ENCODE measurements around the gene SAMD13.

DNA sequence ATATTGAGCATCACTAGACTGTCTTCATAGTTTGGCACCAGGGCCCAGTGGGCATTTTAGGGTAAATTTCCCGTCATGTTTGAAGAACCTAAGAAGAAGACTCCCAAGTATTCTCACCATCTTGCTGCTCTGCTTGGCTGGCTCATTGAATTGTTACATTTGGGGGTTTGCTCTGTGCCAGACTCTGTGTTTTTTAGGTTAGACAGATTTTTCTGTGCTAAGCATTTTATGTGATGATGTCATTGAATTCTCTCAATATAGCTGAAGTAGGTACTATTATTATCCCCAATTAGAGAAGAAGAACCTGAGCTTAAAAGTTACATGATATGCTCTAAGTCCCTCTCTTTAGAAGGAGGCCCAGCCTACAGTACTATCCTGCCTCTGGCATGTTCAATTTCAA lies 68.8 kb downstream of the SAMD13 start:
- TF ChIP-seq POLR2A (IDR thresholded peaks at IDR 0.05), result no peak
- TF ChIP-seq, protein P1, sequence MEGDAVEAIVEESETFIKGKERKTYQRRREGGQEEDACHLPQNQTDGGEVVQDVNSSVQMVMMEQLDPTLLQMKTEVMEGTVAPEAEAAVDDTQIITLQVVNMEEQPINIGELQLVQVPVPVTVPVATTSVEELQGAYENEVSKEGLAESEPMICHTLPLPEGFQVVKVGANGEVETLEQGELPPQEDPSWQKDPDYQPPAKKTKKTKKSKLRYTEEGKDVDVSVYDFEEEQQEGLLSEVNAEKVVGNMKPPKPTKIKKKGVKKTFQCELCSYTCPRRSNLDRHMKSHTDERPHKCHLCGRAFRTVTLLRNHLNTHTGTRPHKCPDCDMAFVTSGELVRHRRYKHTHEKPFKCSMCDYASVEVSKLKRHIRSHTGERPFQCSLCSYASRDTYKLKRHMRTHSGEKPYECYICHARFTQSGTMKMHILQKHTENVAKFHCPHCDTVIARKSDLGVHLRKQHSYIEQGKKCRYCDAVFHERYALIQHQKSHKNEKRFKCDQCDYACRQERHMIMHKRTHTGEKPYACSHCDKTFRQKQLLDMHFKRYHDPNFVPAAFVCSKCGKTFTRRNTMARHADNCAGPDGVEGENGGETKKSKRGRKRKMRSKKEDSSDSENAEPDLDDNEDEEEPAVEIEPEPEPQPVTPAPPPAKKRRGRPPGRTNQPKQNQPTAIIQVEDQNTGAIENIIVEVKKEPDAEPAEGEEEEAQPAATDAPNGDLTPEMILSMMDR (IDR thresholded peaks at IDR 0.05), result no peak
